KOPT-K1 (cell line): Measurements from ENCODE around the gene KIAA1217.
"Not testable (repeated sequence)": the region's sequence is repeated elsewhere in the genome, so short reads cannot be mapped to it uniquely, and the experiment has no call there.

ENCODE experiments used
- H3K27ac ChIP-seq: fragments of 200-600 bp; sonication (generic); 2 replicates; pipeline ENCODE4 v1.5.1; 2016; ENCODE audit warnings: antibody characterized with exemption, mild to moderate bottlenecking, low read depth, low read length; ENCODE audit not compliant: poor library complexity, severe bottlenecking
- H3K36me3 ChIP-seq: fragments of 200-600 bp; sonication (generic); 2 replicates; pipeline ENCODE4 v1.5.1; 2017; ENCODE audit warnings: antibody characterized with exemption, mild to moderate bottlenecking, low read length, moderate library complexity; ENCODE audit not compliant: insufficient read depth
- H3K9me3 ChIP-seq: fragments of 200-600 bp; sonication (generic); 2 replicates; pipeline ENCODE4 v1.5.1; 2017; ENCODE audit warnings: antibody characterized with exemption, low read length, mild to moderate bottlenecking; ENCODE audit not compliant: insufficient read depth, poor library complexity, severe bottlenecking

The KIAA1217 gene

DNA sequence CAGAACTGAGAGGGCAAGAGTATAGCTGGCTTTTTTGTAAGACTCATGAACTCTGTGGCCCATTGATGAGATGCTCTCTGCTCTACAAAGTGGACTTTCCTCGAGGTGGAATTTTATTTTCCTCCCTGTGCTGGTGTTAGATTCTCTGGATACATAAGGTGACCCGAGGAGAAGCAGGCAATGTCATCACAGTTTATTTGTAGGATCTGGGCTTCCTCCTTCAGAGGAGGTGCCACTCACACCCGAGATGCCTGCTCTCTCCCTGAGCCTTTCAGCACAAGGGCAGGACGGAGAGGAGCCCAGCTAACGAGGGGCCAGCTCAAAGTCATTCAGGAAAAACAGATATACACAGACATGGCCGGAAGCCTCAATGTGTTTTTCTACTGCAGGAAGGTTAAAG, 103.0 kb downstream of the KIAA1217 start:
- Histone ChIP-seq H3K9me3 (no peaks in the 10 kb centered on the region), H3K36me3 (no peaks in the 10 kb centered on the region), H3K27ac (no peak overlapping the region)

DNA sequence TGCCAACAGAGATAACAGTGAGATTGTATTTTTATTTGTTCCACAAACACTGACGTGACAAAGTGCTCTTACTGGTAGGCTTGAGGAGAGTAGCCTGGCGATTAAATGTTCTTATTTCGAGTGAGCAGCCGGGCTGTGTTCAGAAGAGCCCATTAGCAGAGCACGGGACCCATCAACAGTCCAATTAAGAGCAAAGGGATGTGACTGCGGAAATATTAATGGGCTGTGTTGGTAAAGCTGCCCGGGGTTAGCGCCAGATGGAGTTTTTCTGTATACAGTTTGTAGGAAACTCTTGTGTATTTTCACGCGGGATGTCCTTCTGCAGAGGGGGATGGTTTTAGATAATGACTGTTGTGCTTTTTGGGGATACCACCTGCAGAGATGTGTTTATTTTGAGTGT, 104.3 kb downstream of the KIAA1217 start:
- no peaks in the 10 kb centered on the region for H3K9me3 ChIP-seq
- H3K36me3 ChIP-seq, result no peaks in the 10 kb centered on the region
- H3K27ac ChIP-seq, result no peak overlapping the region

DNA sequence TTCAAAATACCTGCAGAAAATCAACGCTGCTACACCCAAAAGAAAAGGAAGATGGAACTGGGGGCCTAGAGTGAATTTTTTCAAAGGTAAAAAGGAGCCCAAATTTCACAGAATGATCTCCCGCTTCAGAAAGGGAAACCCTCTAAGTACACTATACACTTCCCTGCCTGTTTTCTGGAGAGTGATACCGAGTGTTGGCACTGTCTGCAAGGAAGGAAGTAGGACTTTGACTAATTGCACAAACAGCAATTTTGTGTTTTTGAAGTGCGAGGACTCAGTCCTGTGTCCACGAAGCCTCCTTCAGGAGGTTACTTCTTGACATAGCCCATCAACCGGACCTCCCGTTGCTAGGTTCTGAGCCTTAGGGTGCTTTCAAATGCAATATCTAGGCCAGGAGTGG, 106.3 kb downstream of the KIAA1217 start:
- Histone ChIP-seq H3K27ac (no peak overlapping the region), H3K36me3 (no peaks in the 10 kb centered on the region), H3K9me3 (no peaks in the 10 kb centered on the region)

DNA sequence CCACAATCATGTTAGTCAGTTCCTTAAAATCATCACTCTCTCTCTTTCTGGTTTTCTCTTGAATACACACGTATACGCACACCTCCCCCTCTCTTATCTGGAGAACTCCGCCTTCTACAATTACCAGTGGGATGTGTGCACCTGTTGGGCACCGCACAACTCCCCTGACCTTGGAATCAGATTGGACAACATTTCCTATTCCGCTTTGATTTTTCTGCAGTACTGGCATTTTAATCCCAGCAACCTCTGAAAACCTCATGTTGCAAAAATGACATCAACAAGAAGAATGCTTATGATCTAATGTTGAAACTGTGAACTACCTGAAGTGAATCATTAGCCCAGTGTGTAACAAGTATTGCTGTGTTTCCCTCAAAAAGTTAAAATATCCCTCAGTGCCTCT, 109.6 kb downstream of the KIAA1217 start:
- Histone ChIP-seq H3K27ac (no peak overlapping the region), H3K9me3 (no peaks in the 10 kb centered on the region)

DNA sequence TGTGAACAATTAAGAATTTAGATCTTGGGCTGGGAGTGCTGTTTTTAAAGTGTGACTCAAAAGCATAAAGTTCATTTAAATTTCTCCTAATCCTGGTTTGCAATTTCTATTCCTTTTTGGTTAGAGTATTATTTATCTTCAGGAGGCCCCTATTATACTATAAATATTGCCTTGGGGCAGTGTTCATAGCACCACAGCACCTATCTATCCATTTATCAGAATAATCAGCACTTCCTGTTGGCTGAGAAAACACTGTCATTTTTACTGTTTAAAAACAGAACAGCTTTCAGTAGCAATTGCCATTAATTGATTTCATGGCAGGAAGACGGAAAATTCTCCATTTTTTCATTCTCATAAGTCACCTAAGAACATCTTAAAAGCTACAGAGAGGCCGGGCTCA, 111.4 kb downstream of the KIAA1217 start:
- Histone ChIP-seq H3K27ac (no peak overlapping the region), H3K9me3 (no peaks in the 10 kb centered on the region), H3K36me3 (no peaks in the 10 kb centered on the region)

More for the DNA sequence above, 109.6 kb downstream of the KIAA1217 start:
- no peaks in the 10 kb centered on the region for H3K36me3 ChIP-seq

DNA sequence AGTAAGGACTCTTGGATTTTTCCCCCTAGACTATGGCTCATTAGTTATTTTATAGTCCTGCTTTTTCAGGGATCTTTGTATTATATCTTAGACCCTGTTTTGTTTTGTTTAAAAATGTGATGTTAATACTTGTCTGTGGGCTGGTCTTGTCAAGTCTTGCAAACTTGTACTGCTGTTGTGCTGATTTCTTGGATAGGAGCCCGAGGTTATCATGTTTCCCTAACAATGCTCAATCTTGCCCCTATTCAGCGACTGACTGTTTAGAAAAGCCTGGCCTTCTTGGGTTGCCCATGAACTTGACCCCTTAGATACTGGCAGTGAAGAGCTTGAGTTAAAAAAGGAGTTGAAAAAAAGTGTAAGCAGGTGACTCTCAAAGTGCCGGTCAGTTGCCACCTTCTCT, 115.7 kb downstream of the KIAA1217 start:
- H3K27ac ChIP-seq, result no peak overlapping the region
- H3K9me3 ChIP-seq, result peaks cover 15% of the 10 kb centered on the region
- H3K36me3 ChIP-seq, result no peaks in the 10 kb centered on the region

DNA sequence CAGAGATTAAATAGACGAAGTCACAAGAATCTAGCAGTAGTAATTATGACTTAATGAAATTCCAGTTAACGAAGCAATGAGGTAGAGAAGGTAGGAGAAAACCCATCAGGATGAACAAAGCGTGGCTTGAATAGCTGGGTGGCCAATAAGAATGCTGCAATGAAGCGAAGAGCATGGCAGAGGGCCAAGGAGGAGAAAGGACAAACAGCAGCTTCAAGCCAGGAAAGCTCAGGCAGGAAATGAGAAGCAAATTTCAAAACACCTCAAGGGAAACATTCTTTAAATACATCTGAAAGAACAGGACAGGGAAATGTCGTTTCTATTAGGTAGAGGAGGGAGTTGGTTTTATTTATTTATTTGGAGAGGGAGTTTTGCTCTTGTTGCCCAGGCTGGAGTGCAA, 122.5 kb downstream of the KIAA1217 start:
- H3K36me3 ChIP-seq, result no peaks in the 10 kb centered on the region
- no peak overlapping the region for H3K27ac ChIP-seq
- H3K9me3 ChIP-seq, result peaks cover 15% of the 10 kb centered on the region

DNA sequence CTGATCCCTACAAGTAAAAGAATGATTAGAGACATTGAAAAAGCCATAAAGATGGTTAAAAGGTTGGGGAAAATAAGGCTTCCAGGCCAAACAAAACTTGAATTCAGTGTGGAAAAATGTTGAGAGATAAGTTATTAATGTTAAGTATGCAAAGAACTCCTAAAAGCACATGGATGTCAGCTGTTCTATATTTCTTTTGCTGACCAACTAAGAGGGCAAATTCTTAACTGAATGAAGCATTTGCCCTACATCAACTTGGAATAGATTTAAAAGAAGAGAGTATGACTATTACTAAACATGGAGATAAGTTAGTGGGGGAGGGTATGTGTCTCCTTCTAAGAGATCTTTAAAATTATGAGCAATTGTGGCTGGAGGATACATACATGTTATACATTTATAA, 124.8 kb downstream of the KIAA1217 start:
- Histone ChIP-seq H3K36me3 (no peaks in the 10 kb centered on the region), H3K27ac (no peak overlapping the region), H3K9me3 (no peaks in the 10 kb centered on the region)

DNA sequence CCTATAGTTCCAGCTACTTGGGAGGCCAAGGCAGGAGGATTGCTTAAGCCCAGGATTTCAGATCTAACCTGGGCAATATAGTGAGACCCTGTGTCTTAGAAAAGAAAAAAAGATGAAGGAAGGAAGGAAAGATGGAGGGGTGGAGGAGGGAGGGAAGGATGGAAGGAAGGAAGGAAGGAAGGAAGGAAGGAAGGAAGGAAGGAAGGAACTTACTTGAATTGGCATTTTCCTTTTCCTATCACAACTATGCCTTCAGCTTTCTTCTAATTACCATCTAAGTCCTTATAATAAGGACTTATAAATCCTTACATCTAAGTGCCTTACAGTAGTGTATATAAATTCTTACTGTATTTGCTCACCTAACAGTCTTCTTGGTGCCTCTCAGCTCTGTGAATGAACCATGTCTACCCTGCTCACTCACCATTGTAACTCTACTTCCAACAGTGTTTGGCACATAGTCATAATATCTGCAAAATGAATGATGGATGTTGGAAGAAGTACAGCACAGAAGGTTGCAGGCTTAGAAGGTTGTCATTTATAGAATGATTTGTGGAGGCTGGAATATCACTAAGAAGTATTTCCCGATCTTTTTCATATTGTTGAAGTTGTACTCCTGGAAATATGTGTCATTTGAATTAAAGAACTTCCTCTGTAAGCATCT, 125.5 kb downstream of the KIAA1217 start:
- H3K36me3 ChIP-seq, result no peaks in the 10 kb centered on the region
- no peak overlapping the region for H3K27ac ChIP-seq
- H3K9me3 ChIP-seq, result no peaks in the 10 kb centered on the region

DNA sequence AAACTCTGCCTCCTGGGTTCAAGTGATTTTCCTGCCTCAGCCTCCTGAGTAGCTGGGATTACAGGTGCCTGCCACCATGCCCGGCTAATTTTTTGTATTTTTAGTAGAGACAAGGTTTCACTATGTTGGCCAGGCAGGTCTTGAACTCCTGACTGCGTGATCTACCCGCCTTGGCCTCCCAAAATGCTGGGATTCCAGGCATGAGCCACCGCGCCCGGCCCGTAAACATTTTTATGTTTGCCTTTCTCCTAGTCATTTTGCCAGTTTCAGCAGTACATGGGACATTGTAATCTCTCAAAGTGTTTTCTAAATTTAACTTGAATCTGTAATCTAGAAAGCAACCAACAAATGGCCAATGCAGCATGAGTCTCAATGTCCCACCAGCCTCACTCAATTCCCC, 128.8 kb downstream of the KIAA1217 start:
- not testable (repeated sequence) for H3K36me3 ChIP-seq, H3K9me3 ChIP-seq, H3K27ac ChIP-seq

DNA sequence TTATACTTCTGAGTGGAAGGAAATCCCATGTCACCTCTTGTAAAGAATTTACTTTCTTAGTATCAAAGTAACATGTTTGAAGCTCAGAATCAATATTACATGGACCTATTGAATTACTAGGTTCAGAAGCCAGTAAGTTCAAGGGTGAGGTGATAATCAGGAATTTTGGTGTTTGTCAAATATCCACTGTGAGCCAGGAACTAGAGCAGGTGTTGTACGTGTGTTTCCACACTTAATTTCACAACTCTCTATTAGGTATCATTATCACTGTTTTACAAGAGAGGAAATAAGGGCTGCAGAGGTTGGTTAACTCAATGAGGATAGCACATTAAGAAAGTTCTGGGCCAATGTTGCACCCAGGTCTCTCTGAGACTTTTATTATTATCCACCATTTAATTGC, 130.4 kb downstream of the KIAA1217 start:
- H3K27ac ChIP-seq, result no peak overlapping the region
- no peaks in the 10 kb centered on the region for H3K9me3 ChIP-seq

DNA sequence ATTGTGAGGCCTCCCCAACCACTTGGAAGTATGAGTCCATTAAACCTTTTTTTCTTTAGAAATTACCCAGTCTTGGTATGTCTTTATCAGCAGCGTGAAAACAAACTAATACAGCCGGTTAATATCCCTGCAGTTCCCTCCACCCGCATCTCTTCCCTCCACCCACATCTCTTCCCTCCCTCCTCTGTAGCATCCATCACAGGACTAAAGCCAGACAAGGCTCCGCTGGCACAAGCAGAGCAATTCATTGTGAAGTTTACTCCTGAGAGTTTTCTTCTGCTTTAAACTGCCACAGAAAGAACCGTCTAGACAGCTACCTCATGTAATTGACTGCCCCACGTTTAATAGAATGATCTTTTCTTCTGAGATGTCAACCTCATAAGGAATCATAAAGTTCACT, 131.5 kb downstream of the KIAA1217 start:
- Histone ChIP-seq H3K27ac (no peak overlapping the region), H3K36me3 (no peaks in the 10 kb centered on the region), H3K9me3 (no peaks in the 10 kb centered on the region)

More for the DNA sequence above, 130.4 kb downstream of the KIAA1217 start:
- no peaks in the 10 kb centered on the region for H3K36me3 ChIP-seq

DNA sequence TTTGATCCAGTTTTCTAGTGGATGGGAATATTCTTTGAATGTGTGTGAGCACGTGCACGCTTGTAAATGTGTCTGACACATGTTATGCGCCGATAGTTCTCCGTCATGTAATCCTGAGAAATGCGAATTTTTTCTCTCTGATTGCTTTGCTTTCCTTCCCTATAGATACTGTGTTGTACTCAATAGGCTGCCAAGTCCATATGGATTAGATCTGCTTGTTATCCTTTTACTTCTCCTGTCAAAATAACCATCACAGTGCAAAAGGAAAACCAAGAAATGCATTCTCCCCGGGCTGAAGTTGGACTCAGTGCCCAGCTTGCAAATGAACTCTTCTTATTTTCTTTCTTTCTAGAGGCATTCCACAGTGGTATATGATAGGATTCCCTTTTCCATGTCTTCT, 131.9 kb downstream of the KIAA1217 start:
- Histone ChIP-seq H3K36me3 (no peaks in the 10 kb centered on the region), H3K27ac (no peak overlapping the region), H3K9me3 (no peaks in the 10 kb centered on the region)

DNA sequence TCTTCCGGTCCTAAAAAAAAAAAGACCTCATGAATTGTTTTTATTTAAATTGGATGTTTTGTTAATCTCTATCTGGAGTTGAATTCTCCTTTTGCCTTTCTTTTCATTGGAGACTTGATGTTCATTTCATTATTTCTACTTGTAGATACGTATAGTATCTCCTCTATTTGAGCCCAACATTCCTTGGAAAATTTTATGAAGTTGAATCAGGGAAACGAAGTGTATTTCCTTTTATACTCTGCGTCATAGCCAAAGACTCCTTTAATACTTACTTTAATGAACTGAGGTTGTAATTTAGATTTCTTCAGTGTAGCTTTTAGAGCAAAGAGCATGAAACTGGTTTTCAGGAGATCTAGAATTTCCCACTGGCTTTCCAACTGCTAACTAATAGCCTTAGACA, 132.4 kb downstream of the KIAA1217 start:
- Histone ChIP-seq H3K27ac (no peak overlapping the region), H3K36me3 (no peaks in the 10 kb centered on the region)

DNA sequence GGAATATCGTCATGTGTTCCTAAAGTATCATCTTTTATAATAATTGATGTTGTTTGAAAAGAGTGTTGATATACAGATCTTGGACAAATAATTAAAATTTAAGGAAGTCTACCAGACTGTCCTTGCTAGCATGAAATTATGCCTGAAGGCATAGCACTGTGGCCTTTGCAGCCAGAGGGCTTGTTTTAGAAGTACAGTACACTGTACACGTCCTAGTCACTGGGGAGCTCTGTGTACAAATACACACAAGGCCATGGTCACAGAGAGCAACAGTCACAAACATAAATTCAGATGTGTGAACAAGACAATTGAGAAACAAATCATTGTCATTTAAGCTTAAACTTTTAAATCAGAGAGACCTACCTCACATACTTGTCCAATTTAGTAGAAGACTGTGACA, 133.0 kb downstream of the KIAA1217 start:
- no peaks in the 10 kb centered on the region for H3K9me3 ChIP-seq
- no peaks in the 10 kb centered on the region for H3K36me3 ChIP-seq
- H3K27ac ChIP-seq, result no peak overlapping the region

More for the DNA sequence above, 132.4 kb downstream of the KIAA1217 start:
- no peaks in the 10 kb centered on the region for H3K9me3 ChIP-seq

DNA sequence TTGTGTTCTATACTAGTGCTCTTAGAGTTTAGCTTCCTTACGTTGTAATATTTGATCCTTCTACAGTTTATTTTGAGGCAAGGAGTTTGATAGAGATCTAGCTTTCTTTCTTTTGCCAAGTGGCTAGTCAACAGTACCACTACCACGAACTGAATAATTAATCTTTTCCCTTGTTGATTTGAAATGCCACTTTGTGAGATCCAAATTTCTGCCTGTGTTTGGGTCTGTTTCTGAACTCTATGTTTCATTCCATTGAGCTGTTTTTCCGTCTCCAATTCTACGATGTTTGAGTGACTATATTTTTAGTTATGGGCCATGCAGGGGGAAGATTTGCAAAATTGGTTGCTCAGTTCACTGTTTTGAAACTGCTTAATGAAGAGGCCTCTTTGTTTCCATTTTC, 134.7 kb downstream of the KIAA1217 start:
- H3K36me3 ChIP-seq, result no peaks in the 10 kb centered on the region
- no peaks in the 10 kb centered on the region for H3K9me3 ChIP-seq
- no peak overlapping the region for H3K27ac ChIP-seq
